HG02981 (cell line): Measurements from ENCODE around the gene UBE2C.

ENCODE experiments used
- ATAC-seq: cut with Tn5 transposase; IDR thresholded peaks from one replicate; pipeline ENCODE4 v1.9.1; 2021; ENCODE audit warnings: mild to moderate bottlenecking, moderate library complexity; ENCODE audit not compliant: unreplicated experiment

Gene UBE2C

DNA sequence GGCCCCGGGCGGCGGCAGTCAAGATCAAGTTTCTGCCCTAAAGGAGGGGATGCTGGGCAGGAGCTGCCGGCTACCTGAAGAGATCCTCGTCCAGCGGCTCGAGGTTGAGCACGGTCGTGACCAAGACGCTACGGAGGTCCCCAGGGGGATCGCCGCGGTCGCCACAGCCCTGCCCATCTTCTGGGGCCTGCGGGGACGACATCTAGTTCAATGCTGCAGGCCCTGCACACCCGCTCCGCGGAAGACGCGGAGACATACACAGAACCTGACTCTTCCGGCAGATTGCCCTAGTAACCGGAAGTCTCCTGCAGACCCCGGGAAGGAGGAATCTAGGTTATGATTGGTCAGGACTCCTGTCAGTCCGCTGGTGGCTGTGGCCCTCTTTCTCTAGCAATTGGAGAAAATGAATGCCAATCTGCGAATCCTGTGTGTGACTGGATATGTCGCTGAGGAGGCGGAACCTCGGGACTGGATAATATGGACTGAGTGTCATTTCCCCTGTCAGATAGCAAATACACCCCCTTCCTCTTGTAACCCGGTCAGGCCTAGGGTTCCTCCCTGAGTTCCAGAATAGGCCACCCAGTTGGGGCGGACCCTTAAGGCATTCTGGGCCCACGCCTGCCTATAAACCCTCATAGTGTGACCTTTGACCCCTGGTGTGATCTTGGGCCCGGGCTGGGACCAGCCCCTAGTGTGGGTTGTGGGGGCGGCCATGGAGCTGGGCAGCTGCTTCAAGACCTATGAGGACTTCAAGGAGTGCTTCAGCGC, 44.9 kb downstream of the UBE2C start, which contains the start of the genes ACOT8 and ZSWIM3:
Gene ACOT8 (minus strand): TSS at position 279 of the 768 bp plus-strand sequence. CDS start 77 bp downstream, at position 202.
Gene ZSWIM3 (plus strand): TSS at position 501 of the 768 bp plus-strand sequence. CDS start 212 bp downstream, at position 713.
- peak; percentile 98 for ATAC-seq

DNA sequence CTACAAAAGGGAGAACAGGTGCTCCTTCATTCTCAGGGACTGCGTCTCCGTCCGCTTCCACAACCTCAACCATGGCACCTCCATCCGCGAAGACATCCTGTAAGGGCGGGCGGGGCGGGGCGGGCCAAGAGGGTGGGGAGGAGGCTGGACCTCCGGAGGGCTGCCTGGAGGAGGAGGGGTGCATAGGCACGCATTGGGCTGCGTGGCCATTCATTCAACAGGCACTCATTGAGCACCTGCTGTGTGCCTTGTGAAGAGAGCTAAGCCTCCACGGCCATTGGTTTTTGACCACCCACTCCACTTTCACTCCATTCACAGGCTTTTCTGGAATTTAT, 45.4 kb downstream of the UBE2C start:
- peak; percentile 15 for ATAC-seq

DNA sequence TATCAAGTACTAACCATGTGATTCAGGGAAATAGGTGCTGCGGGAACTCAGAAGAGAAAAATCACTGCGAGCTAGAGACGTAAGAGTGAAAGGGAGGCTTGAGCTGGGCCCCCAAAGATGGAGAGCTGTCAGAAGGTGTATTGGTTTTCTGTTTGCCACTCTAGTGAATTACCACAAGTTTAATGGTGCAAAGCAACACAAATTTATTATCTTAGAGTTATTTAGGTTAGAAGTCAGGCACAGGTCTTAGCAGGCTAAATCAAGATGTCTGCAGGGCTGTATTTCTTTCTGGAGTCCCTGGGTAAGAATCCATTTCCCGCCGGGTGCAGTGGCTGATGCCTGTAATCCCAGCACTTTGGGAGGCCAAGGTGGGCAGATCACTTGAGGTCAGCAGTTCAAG, 47.5 kb downstream of the UBE2C start:
- ATAC-seq, result no peak

DNA sequence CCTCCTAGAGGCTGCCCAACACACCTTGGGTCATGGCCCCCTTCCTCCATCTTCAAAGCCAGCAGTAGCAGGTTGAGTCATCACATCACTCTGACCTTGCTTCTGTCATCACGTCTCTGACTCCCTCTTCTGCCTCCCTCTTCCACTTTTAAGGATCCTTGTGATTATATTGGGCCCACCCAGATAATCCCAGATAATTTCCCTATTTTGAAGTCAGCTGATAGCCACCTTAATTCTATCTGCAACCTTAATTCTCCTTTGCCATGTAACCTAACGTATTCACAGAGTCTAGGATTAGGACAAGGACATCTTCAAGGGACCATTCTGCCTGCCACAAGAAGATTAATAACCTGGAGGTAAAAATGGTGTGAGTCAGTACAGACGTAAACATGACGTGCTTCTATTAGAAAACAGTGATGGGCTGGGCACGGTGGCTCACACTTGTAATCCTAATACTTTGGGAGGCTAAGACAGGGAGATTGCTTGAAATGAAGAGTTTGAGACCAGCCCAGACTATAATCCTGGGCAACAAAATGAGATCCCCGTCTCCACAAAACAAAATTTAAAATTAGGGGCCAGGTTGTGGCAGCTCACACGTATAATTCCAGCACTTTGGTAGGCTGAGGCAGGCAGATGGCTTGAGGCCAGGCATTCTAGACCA, 48.2 kb downstream of the UBE2C start:
- no peak for ATAC-seq

DNA sequence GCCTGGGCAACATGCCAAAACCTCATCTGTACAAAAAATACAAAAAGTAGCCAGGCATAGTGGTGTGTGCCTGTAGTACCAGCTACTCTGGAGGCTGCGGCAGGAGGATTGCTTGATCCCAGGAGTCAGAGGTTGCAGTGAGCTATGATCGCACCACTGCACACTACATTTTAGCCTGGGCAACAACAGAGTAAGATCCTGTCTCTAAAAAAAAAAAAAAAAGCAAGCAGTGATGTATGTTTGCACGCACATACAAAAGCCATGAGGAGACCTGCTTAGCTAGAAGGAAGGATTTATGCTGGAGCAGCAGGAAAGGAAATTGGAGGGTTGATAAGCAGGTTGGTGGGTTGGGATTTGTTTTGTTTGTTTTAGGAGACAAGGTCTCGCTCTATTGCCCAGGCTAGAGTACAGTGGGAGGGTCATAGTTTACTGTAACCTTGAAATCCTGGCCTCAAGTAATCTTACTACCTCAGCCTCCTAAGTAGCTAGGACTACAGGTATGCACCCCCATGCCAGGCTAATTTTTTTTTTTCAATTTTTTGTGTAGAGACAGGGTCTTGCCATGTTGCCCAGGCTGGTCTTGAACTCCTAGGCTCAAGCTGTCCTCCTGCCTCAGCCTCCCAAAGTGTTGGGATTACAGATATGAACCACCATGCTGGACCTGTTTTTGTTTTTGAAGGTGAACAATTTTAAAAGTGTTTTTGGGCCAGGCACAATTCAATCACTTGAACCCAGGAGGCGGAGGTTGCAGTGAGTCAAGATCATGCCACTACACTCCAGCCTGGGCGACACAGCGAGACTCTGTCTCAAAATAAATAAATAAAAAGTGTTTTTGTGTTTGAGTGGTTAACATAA, 49.0 kb downstream of the UBE2C start:
- no peak for ATAC-seq

DNA sequence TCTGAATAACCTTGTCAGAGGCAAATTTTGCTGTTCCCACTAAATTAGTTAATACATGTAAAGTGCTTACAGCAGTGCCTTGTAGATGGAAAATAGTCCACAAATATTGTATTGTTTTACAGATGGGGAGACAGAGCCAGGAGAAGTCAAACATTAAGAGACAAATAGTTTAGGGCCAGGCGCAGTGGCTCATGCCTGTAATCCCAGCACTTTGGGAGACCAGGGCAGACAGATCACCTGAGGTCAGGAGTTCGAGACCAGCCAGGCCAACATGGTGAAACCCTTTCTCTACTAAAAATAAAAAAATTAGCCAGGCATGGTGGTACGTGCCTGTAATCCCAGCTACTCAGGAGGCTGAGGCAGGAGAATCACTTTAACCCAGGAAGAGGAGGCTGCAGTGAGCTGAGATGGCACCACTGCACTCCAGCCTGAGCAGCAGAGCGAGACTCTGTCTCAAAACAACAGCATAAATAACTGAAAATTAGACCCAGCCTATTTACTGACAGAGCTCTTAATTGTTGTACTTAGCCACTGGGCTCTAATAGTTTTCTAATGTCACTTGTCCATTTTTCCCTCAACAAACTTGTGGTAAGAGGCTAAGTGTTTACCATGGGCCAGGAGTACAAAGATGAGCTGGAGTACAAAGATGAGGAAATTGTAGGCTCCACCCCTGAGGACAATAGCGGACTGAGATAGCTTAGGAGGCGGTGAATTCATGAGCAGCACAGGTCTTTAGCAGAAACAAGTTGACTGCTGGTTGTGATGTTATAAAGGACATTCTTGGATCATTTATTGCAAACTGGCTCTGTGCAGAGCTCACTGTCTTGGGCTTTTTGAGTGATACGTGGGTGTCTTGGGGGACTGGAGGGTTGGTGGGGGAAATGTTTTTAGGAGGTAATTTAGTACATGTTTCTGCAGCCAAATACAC, 51.4 kb downstream of the UBE2C start:
- no peak for ATAC-seq

DNA sequence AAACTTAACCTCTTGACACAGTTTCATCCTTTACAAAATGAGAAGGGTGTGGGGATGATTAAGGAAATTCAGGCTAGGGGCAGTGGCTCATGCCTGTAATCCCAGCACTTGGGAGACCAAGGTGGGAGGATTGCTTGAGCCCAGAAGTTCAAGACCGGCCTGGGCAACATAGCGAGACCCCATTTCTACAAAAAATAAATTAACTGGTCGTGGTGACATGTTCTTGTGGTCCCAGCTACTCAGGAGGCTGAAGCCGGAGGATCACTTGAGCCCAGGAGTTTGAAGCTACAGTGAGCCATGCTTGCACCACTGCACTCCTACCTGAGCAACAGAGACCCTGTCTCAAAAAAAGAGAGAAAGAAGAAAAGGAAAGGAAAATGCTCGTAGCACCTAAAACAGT, 54.0 kb downstream of the UBE2C start:
- ATAC-seq, result no peak
